SK-N-SH (cell line): ENCODE measurements around the gene ZXDC. TPM values are rescaled to one million over a fixed set of nuclear protein-coding genes. Genes with fewer than 3 reads are reported as not detected.

Experiments
- CTCF ChIA-PET: fragments of 300-600, 350-600 bp; formaldehyde crosslinking; extraction: SDS; loops from one replicate; lab custom pipeline; 2021; lab: Yijun Ruan, JAX
- POLR2A ChIA-PET: fragments of 350-600 bp; sonication (Branson Sonifier 250); formaldehyde crosslinking; extraction: SDS; loops from one replicate; lab custom pipeline; 2020; ENCODE audit warnings: antibody characterized with exemption, inconsistent platforms; lab: Yijun Ruan, JAX
- DNase-seq: peaks from one replicate; pipeline ENCODE4 v3.0.0; 2012
- H2AFZ ChIP-seq: fragments of 200-600 bp; sonication (generic); 2 replicates; pipeline ENCODE4 v1.8.1; 2016; ENCODE audit warnings: antibody characterized with exemption, mild to moderate bottlenecking, low read depth
- H3F3A ChIP-seq: fragments of 200-600 bp; sonication (generic); replicated peaks from 2 replicates; pipeline ENCODE3; 2016; ENCODE audit warnings: antibody characterized with exemption, mild to moderate bottlenecking; ENCODE audit not compliant: insufficient read depth
- H3K27ac ChIP-seq, 2 experiments: fragments of 200-500 bp in 1 of 2; fragments of 200-600 bp in 1 of 2; sonication (Bioruptor generic) in 1 of 2; sonication (generic), shearing (Covaris generic) in 1 of 2; 2 replicates each; pipeline versions ENCODE4 v1.5.1 to v1.6.1; 2014 to 2016; ENCODE audit warnings: low read depth in 2 of 2, inconsistent platforms in 1 of 2, low read length in 1 of 2, mild to moderate bottlenecking in 1 of 2, mixed read lengths in 1 of 2
- H3K27me3 ChIP-seq: fragments of 200-600 bp; sonication (generic), shearing (Covaris generic); 2 replicates; pipeline ENCODE4 v1.6.1; 2016; ENCODE audit warnings: mixed run types; ENCODE audit not compliant: insufficient read depth
- H3K36me3 ChIP-seq, 2 experiments: fragments of 200-500 bp in 1 of 2; fragments of 200-600 bp in 1 of 2; sonication (Bioruptor generic) in 1 of 2; sonication (generic) in 1 of 2; replicated peaks in 1 of 2; 2 replicates each; pipeline versions ENCODE3 to v1.5.1; 2014 to 2016; ENCODE audit warnings: low read length in 1 of 2, mild to moderate bottlenecking in 1 of 2; ENCODE audit not compliant: insufficient read depth in 2 of 2, control insufficient read depth in 1 of 2
- H3K4me1 ChIP-seq, 2 experiments: fragments of 200-500 bp in 1 of 2; fragments of 200-600 bp in 1 of 2; sonication (Bioruptor generic) in 1 of 2; sonication (generic), shearing (Covaris generic) in 1 of 2; 2 replicates each; pipeline versions ENCODE4 v1.5.1 to v1.6.1; 2014 to 2016; ENCODE audit warnings: low read depth in 1 of 2, low read length in 1 of 2, mixed run types in 1 of 2; ENCODE audit not compliant: insufficient read depth in 2 of 2, control insufficient read depth in 1 of 2
- H3K4me2 ChIP-seq: fragments of 200-600 bp; sonication (generic), shearing (Covaris generic); 2 replicates; pipeline ENCODE4 v1.6.1; 2017; ENCODE audit warnings: mixed run types
- H3K4me3 ChIP-seq, 2 experiments: fragments of 200-500 bp in 1 of 2; fragments of 200-600 bp in 1 of 2; sonication (Bioruptor generic) in 1 of 2; sonication (generic), shearing (Covaris generic) in 1 of 2; 2 replicates each; pipeline versions ENCODE4 v1.5.1 to v1.8.1; 2014 to 2016; ENCODE audit warnings: low read depth in 2 of 2, inconsistent platforms in 1 of 2, low read length in 1 of 2, mild to moderate bottlenecking in 1 of 2, mixed read lengths in 1 of 2, moderate library complexity in 1 of 2
- H3K79me2 ChIP-seq: fragments of 200-600 bp; sonication (generic); 2 replicates; pipeline ENCODE4 v1.8.1; 2017; ENCODE audit warnings: mild to moderate bottlenecking; ENCODE audit not compliant: insufficient read depth
- H3K9ac ChIP-seq: fragments of 200-600 bp; sonication (generic); 2 replicates; pipeline ENCODE4 v1.6.1; 2017; ENCODE audit warnings: mixed run types
- H3K9me2 ChIP-seq: fragments of 200-600 bp; sonication (generic); 2 replicates; pipeline ENCODE4 v1.6.1; 2017; ENCODE audit warnings: mixed run types
- H3K9me3 ChIP-seq: fragments of 200-600 bp; sonication (generic); 2 replicates; pipeline ENCODE4 v1.6.1; 2017; ENCODE audit warnings: mixed run types, mild to moderate bottlenecking, moderate library complexity
- H4K20me1 ChIP-seq: fragments of 200-600 bp; sonication (generic); 2 replicates; pipeline ENCODE4 v1.6.1; 2017; ENCODE audit warnings: mild to moderate bottlenecking, mixed run types; ENCODE audit not compliant: insufficient read depth
- ELF1 ChIP-seq: IDR thresholded peaks from 2 replicates; pipeline ENCODE4 v1.4.0; 2012
- EZH2phosphoT487 ChIP-seq: fragments of 200-600 bp; sonication (generic); IDR thresholded peaks from 2 replicates; pipeline ENCODE4 v1.6.1; 2017; ENCODE audit warnings: low read depth, mixed run types, mild to moderate bottlenecking, antibody characterized with exemption, moderate library complexity, borderline replicate concordance
- FOXM1 ChIP-seq: IDR thresholded peaks from 2 replicates; pipeline ENCODE4 v1.4.0; 2012; ENCODE audit warnings: low read depth, mild to moderate bottlenecking
- JUND ChIP-seq: IDR thresholded peaks from 2 replicates; pipeline ENCODE4 v1.4.0; 2012
- MEF2A ChIP-seq: IDR thresholded peaks from 2 replicates; pipeline ENCODE4 v1.4.0; 2012; ENCODE audit warnings: low read depth, borderline replicate concordance
- NRF1 ChIP-seq: IDR thresholded peaks from 2 replicates; pipeline ENCODE4 v1.6.1; 2012; ENCODE audit warnings: low read depth, mild to moderate bottlenecking, low read length
- RAD21 ChIP-seq: IDR thresholded peaks from 2 replicates; pipeline ENCODE4 v1.6.1; 2012; ENCODE audit warnings: mild to moderate bottlenecking, low read length
- RXRA ChIP-seq: IDR thresholded peaks from 2 replicates; pipeline ENCODE4 v1.4.0; 2012; ENCODE audit warnings: low read depth, mild to moderate bottlenecking, borderline replicate concordance
- SMC3 ChIP-seq: IDR thresholded peaks from 2 replicates; pipeline ENCODE4 v1.6.1; 2012; ENCODE audit warnings: low read depth, low read length, improper control_type of control experiment
- TEAD4 ChIP-seq: IDR thresholded peaks from 2 replicates; pipeline ENCODE4 v1.4.0; 2012; ENCODE audit warnings: mild to moderate bottlenecking, borderline replicate concordance; ENCODE audit not compliant: insufficient read depth
- WGBS: methylation state at CpG from one replicate; pipeline ENCODE4 v1.1.6; 2017; ENCODE audit warnings: low lambda C conversion rate; 5-methylcytosine and 5-hydroxymethylcytosine counted together
- polyA plus RNA-seq, 3 experiments: library from polyadenylated mRNA; depleted of rRNA; stranded (reverse); fragments of >200 nt; gene quantifications; 2 replicates each; pipeline ENCODE4 v1.2.3, GENCODE V29; 2012
- TF ChIP-seq, protein P1 (sequence below): fragments of 150-350 bp; IDR thresholded peaks from 2 replicates; pipeline ENCODE4 v1.6.1; 2017; ENCODE audit warnings: antibody characterized with exemption, low read length, low read depth, borderline replicate concordance
- TF ChIP-seq, protein P2 (sequence below): IDR thresholded peaks from 2 replicates; pipeline ENCODE4 v1.4.0; 2012; ENCODE audit warnings: low read depth, borderline replicate concordance
- TF ChIP-seq, protein P3 (sequence below): fragments of 150-350 bp; IDR thresholded peaks from 2 replicates; pipeline ENCODE4 v1.6.1; 2016; ENCODE audit warnings: mild to moderate bottlenecking, low read depth, low read length
- TF ChIP-seq, protein P4 (sequence below): fragments of 200-600 bp; sonication (generic); IDR thresholded peaks from 2 replicates; pipeline ENCODE4 v1.6.1; 2017; ENCODE audit warnings: antibody characterized with exemption, mild to moderate bottlenecking, moderate library complexity
- TF ChIP-seq, protein P5 (sequence below): IDR thresholded peaks from 2 replicates; pipeline ENCODE4 v1.6.1; 2012; ENCODE audit warnings: mild to moderate bottlenecking, low read depth, low read length, moderate library complexity

Gene ZXDC
- polyA plus RNA-seq, 1 of the 3 experiments (the other 2 are of a cell fraction) = 8.5 TPM

DNA sequence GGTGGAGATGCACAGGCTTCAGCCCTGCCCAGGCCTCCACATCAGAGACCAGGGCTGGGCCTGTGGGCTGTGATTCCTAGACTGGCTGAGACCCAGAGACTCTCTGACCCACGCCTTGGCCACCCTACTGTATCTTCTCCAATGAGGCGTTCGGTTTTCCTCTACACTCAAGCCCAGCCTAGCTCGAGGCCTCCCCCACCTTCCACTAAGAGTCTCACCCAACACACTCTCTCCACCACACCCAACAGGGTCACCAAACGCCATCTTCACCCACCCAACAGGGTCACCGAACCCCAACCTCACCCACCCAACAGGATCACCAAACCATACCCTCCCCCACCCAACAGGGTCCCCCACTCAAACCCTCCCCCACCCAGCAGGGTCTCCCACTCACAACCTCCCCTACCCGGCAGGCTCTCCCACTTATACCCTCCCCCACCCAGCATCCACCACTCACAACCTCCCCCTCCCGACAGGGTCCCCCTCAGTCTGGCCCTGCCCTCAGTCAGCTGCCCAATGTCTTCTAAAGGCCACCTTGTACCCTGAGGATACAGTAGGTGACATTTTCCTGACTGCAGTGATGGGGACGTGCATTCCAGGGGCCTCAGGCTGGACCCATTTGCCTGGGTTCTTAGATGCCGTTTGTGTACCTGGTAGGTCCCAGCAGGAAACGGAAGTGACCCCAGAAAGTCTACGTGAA, 60.6 kb downstream of the ZXDC start:
- H3K36me3 ChIP-seq = no peaks in the 10 kb centered on the region
- 70% methylated on average over 12 of the region's 12 CpGs for WGBS
- H3K79me2 ChIP-seq = no peaks in the 10 kb centered on the region
- ChIA-PET CTCF (no interaction called here), POLR2A (no interaction called here)
- no peaks in the 10 kb centered on the region for H3K27me3 ChIP-seq
- TF ChIP-seq RAD21 (no peak), EZH2phosphoT487 (no peak)
- TF ChIP-seq, all 33 proteins: peak for 0
- no peaks in the 10 kb centered on the region for H3K4me1 ChIP-seq
- no peaks in the 10 kb centered on the region for H3K9me2 ChIP-seq
- no peak overlapping the region for H2AFZ ChIP-seq
- H3K9me3 ChIP-seq = no peaks in the 10 kb centered on the region
- H4K20me1 ChIP-seq = no peaks in the 10 kb centered on the region
- no peak overlapping the region for H3K4me2 ChIP-seq
- H3F3A ChIP-seq = no peaks in the 10 kb centered on the region
- no peak overlapping the region for H3K27ac ChIP-seq
- no peak for DNase-seq
- no peak overlapping the region for H3K4me3 ChIP-seq
- H3K9ac ChIP-seq = no peak overlapping the region

DNA sequence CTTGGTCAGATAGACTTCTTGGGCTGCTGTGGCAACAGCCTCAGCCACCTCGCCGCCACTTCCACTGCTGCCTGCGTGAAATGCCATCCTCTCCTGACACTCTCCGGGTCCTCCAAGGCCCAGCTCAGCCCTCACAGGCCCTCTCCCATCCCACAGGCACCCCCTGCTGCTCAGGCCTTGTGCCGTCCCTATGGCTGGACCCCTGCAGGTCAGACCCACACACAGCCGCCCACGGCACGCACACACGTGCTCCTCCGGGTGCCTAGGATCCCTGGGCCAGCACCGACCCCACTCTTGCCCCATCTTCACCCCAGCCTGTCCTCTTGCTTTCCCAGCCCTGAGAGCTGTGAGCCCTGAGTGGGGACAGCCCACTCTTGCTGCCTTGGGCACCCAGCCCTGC, 61.3 kb downstream of the ZXDC start:
- Histone ChIP-seq H3K4me3 (no peak overlapping the region), H3K79me2 (no peaks in the 10 kb centered on the region), H3K9me2 (no peaks in the 10 kb centered on the region), H3K9ac (no peak overlapping the region), H3K4me2 (no peak overlapping the region), H3K9me3 (no peaks in the 10 kb centered on the region), H3K27me3 (no peaks in the 10 kb centered on the region), H2AFZ (no peak overlapping the region), H3K36me3 (no peaks in the 10 kb centered on the region), H3F3A (no peaks in the 10 kb centered on the region), H4K20me1 (no peaks in the 10 kb centered on the region), H3K4me1 (no peaks in the 10 kb centered on the region), H3K27ac (no peak overlapping the region)
- ChIA-PET CTCF (no interaction called here), POLR2A (no interaction called here)
- TF ChIP-seq, protein P1, sequence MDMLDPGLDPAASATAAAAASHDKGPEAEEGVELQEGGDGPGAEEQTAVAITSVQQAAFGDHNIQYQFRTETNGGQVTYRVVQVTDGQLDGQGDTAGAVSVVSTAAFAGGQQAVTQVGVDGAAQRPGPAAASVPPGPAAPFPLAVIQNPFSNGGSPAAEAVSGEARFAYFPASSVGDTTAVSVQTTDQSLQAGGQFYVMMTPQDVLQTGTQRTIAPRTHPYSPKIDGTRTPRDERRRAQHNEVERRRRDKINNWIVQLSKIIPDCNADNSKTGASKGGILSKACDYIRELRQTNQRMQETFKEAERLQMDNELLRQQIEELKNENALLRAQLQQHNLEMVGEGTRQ = no peak
- no peak for TF ChIP-seq JUND
- TF ChIP-seq TEAD4 = no peak
- TF ChIP-seq, protein P2, sequence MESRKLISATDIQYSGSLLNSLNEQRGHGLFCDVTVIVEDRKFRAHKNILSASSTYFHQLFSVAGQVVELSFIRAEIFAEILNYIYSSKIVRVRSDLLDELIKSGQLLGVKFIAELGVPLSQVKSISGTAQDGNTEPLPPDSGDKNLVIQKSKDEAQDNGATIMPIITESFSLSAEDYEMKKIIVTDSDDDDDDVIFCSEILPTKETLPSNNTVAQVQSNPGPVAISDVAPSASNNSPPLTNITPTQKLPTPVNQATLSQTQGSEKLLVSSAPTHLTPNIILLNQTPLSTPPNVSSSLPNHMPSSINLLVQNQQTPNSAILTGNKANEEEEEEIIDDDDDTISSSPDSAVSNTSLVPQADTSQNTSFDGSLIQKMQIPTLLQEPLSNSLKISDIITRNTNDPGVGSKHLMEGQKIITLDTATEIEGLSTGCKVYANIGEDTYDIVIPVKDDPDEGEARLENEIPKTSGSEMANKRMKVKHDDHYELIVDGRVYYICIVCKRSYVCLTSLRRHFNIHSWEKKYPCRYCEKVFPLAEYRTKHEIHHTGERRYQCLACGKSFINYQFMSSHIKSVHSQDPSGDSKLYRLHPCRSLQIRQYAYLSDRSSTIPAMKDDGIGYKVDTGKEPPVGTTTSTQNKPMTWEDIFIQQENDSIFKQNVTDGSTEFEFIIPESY = no peak
- TF ChIP-seq, protein P3, sequence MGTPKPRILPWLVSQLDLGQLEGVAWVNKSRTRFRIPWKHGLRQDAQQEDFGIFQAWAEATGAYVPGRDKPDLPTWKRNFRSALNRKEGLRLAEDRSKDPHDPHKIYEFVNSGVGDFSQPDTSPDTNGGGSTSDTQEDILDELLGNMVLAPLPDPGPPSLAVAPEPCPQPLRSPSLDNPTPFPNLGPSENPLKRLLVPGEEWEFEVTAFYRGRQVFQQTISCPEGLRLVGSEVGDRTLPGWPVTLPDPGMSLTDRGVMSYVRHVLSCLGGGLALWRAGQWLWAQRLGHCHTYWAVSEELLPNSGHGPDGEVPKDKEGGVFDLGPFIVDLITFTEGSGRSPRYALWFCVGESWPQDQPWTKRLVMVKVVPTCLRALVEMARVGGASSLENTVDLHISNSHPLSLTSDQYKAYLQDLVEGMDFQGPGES = no peak
- TF ChIP-seq, protein P4, sequence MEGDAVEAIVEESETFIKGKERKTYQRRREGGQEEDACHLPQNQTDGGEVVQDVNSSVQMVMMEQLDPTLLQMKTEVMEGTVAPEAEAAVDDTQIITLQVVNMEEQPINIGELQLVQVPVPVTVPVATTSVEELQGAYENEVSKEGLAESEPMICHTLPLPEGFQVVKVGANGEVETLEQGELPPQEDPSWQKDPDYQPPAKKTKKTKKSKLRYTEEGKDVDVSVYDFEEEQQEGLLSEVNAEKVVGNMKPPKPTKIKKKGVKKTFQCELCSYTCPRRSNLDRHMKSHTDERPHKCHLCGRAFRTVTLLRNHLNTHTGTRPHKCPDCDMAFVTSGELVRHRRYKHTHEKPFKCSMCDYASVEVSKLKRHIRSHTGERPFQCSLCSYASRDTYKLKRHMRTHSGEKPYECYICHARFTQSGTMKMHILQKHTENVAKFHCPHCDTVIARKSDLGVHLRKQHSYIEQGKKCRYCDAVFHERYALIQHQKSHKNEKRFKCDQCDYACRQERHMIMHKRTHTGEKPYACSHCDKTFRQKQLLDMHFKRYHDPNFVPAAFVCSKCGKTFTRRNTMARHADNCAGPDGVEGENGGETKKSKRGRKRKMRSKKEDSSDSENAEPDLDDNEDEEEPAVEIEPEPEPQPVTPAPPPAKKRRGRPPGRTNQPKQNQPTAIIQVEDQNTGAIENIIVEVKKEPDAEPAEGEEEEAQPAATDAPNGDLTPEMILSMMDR = no peak
- no peak for TF ChIP-seq SMC3
- no peak for TF ChIP-seq EZH2phosphoT487
- TF ChIP-seq FOXM1 = no peak
- TF ChIP-seq MEF2A = no peak
- TF ChIP-seq, protein P5, sequence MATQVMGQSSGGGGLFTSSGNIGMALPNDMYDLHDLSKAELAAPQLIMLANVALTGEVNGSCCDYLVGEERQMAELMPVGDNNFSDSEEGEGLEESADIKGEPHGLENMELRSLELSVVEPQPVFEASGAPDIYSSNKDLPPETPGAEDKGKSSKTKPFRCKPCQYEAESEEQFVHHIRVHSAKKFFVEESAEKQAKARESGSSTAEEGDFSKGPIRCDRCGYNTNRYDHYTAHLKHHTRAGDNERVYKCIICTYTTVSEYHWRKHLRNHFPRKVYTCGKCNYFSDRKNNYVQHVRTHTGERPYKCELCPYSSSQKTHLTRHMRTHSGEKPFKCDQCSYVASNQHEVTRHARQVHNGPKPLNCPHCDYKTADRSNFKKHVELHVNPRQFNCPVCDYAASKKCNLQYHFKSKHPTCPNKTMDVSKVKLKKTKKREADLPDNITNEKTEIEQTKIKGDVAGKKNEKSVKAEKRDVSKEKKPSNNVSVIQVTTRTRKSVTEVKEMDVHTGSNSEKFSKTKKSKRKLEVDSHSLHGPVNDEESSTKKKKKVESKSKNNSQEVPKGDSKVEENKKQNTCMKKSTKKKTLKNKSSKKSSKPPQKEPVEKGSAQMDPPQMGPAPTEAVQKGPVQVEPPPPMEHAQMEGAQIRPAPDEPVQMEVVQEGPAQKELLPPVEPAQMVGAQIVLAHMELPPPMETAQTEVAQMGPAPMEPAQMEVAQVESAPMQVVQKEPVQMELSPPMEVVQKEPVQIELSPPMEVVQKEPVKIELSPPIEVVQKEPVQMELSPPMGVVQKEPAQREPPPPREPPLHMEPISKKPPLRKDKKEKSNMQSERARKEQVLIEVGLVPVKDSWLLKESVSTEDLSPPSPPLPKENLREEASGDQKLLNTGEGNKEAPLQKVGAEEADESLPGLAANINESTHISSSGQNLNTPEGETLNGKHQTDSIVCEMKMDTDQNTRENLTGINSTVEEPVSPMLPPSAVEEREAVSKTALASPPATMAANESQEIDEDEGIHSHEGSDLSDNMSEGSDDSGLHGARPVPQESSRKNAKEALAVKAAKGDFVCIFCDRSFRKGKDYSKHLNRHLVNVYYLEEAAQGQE = no peak
- TF ChIP-seq NRF1 = no peak
- no peak for TF ChIP-seq ELF1
- no peak for TF ChIP-seq RXRA
- DNase-seq = no peak
- 69% methylated on average over 5 of the region's 11 CpGs for WGBS
